ENCODE data around the gene ZBTB44.
"Not testable (repeated sequence)": the region's sequence is repeated elsewhere in the genome, so short reads cannot be mapped to it uniquely, and the experiment has no call there.

The ZBTB44 gene

GRCh38 chr11:130201026-130201425 is 113.7 kb downstream of the ZBTB44 start:
- DNase-seq (ENCODE audit: low read depth in 3 of 3, low spot score in 1 of 3): no peak

DNA sequence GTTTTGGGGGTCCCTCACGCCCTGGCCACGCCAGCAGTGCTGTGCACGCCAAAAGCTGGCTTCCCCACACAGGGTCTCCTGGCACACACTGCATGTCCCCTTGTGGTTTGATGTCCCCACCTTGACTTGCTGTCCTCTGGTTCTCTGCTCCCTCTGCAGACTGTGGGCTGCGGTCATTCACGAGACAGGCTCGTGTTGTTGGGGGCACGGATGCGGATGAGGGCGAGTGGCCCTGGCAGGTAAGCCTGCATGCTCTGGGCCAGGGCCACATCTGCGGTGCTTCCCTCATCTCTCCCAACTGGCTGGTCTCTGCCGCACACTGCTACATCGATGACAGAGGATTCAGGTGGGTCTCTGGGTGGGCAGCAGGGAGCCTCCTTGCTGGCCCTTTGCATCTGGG is 114.9 kb downstream of the ZBTB44 start:
- no peak for DNase-seq (ENCODE audit: low read depth in 3 of 3, low spot score in 1 of 3)

GRCh38 chr11:130198964-130199363 is 115.8 kb downstream of the ZBTB44 start:
- DNase-seq (ENCODE audit: low read depth in 3 of 3, low spot score in 1 of 3): no peak

DNA sequence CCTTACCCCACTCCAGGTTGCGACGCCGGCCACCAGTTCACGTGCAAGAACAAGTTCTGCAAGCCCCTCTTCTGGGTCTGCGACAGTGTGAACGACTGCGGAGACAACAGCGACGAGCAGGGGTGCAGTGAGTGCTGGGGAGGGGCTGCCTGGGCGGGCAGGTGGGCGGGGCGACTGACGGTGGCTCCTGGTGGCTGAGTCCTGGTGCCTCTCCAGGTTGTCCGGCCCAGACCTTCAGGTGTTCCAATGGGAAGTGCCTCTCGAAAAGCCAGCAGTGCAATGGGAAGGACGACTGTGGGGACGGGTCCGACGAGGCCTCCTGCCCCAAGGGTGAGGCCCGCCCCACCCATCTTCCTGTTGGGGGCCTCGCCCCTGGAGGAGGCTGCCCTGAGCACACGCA is 116.4 kb downstream of the ZBTB44 start:
- no peak for DNase-seq (ENCODE audit: low read depth in 3 of 3, low spot score in 1 of 3)

DNA sequence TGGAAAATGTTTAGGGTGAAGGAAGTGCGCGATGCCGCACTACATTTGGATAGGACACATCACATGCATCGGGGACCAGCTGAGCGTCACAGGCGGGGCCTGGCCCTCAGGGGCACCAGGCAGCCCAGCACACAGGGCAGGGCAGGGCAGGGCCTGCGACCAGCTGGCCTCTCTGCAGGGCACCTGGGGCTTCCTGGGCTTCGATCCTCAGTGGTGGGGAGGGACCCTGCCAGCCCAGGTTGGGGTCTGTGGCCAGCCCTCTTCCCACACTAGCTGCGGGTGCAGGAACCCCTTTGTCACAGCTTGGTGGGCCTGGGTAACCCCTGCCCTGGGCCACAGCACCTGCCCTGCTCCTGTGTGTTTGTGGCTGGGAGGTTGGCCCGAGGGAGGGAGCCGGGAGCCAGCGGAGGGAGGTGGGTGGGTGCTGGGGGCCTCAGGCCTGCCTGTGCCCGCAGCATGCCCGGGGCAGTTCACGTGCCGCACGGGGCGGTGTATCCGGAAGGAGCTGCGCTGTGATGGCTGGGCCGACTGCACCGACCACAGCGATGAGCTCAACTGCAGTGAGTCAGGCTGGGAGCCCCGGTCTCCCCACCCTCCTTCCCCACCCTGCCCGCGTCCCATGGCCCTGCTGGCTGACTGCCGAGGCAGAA is 117.2 kb downstream of the ZBTB44 start:
- no peak for DNase-seq (ENCODE audit: low read depth in 3 of 3, low spot score in 1 of 3)

DNA sequence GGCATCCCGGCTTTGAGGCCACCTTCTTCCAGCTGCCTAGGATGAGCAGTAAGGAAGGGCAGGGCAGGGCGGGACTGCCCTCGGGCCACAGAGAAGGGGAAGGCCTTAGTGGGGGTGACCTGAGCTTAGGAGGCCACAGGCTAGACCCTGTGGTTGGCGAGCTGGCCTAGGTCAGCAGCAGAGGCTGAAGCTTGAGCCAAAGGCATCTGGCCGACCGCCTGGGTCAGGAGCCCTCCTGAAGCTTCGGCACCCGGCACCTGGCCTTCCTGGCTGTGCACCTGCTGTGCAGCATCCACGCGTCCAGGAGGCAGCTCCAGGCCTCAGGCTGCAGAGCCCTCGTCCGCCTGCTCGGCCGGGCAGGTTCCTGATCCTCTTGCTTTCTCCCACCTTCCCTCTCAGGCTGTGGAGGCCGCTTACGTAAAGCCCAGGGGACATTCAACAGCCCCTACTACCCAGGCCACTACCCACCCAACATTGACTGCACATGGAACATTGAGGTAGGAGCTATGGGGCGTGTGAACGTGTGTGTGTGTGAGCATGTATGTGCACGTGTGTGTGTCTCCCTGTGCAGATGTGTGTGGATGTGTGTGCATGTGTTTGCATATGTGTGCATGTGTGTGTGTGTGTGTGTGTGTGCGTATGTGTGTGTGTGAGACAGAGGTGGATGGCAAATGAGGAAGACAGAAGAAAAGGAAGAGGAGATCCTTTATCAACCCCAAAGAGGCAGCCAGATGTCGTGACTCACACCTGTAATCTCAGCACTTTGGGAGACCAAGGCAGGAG is 120.3 kb downstream of the ZBTB44 start:
- DNase-seq (ENCODE audit: low read depth in 3 of 3, low spot score in 1 of 3): no peak

DNA sequence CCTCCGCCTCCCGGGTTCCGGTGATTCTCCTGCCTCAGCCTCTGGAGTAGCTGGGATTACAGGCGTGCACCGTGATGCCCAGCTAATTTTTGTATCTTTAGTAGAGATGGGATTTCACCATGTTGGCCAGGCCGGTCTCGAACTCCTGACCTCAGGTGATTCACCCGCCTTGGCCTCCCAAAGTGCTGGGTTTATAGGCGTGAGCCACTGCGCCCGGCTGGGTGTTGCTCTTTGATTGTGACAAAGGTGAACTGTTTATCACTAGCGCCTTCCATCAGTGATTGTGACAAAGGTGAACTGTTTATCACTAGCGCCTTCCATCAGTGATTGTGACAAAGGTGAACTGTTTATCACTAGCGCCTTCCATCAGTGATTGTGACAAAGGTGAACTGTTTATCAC is 121.2 kb downstream of the ZBTB44 start:
- DNase-seq (ENCODE audit: low read depth in 3 of 3, low spot score in 1 of 3): not testable (repeated sequence)

DNA sequence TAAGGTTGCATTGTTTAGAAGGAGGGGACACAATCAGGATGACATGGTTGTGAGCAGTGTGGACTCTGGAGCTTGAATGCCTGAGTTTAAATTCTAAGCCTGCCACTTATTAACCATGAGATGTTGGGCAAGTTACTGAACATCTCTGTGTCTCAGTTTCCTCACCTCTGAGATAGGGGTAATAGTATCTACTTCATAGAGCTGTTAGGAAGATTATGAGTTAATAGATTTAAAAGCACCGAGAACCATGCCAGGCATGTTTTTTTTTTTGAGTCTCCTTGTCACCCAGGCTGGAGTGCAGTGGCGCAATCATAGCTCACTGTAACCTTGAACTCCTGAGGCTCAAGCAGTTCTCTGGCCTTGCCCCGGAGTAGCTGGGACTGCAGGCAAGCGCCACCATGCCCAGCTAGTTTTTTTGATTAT is 121.9 kb downstream of the ZBTB44 start:
- DNase-seq (ENCODE audit: low read depth in 3 of 3, low spot score in 1 of 3): no peak

DNA sequence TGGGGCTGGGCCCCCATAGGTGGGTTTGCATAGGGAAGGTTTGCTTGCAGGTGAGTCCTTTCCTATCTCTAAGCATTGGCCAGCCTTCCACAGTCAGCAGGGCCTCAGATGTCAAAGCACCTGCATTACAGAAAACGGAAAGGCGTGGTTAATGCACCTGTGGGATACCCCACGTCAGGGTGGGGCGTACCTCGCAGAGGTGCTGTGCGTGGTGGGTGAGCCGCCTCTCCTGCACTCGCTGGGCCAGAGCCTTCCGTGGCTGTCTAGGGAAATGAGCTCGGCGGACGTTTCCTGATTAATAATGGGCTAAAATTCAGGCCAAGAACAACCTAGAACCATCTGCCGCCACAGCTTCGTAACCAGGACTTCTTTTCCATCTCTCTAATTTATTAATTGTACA is 122.8 kb downstream of the ZBTB44 start:
- no peak for DNase-seq (ENCODE audit: low read depth in 3 of 3, low spot score in 1 of 3)

DNA sequence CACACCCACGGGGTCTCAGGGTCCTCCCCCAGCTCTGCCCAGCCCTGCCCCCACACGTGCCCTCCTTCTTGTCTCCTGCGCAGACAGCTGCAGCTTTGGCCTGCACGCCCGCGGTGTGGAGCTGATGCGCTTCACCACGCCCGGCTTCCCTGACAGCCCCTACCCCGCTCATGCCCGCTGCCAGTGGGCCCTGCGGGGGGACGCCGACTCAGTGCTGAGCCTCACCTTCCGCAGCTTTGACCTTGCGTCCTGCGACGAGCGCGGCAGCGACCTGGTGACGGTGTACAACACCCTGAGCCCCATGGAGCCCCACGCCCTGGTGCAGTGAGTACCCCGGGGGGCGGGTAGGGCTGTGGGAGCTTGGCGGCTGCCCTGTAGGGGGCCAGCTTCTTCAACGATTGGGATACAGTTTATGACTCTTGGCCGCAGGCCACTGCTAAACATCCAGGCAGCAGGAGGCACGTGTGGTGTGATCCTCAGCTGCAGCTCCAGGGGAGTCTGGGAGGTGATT is 124.3 kb downstream of the ZBTB44 start:
- DNase-seq (ENCODE audit: low read depth in 3 of 3, low spot score in 1 of 3): no peak

DNA sequence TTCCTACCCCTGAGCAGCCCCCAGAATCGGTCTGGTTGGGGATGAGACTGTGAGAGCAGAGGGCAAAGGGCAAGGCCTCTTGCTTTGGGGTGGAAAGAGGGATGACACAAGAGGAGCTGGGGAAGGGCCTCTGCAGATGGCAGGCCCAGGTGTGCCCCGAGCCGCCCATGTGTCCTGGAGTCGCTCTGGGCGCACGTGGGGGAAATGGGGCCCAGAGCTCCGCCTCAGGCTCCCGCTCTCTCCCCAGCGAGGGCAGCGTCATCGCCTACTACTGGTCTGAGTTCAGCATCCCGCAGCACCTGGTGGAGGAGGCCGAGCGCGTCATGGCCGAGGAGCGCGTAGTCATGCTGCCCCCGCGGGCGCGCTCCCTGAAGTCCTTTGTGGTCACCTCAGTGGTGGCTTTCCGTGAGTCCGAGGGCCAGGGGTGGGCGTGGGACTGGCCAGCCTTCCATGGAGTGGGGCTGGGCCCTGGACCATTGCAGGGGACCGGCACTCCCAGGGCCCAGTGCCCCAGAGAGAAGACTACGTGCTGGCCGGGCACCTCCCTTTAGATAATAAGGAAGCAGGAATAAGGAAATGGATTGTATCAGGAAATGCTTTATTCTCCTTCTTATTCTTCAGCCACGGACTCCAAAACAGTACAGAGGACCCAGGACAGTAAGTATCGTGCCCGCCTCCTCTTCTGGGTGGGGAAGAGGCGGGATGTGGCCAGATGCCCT is 125.1 kb downstream of the ZBTB44 start:
- DNase-seq (ENCODE audit: low read depth in 3 of 3, low spot score in 1 of 3): no peak

- DNase-seq (ENCODE audit: low read depth in 3 of 3, low spot score in 1 of 3): no peak
Observed at GRCh38 chr11:130188585-130189347, 126.0 kb downstream of the ZBTB44 start.

- DNase-seq (ENCODE audit: low read depth in 3 of 3, low spot score in 1 of 3): no peak
Observed at GRCh38 chr11:130188047-130188446, 126.7 kb downstream of the ZBTB44 start.

DNA sequence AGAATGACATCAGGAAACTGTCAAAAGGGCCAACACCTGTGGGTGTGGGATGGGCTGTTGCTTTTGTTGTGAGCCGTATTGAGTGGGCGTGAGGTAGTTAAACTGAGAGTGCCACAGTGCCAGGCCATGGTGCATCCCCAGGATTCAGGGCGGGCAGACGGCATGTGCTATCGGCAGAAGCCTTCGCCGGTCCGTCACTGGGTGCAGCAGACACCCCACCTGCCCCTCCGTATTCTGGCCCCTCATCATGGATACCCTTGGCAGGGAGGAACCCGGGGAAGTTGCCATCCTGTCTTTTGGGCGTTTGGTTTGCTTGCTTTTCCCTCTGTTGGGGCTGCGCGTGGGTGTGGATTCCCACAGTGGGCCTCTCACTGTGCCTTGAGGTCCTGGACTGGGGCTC is 127.6 kb downstream of the ZBTB44 start:
- no peak for DNase-seq (ENCODE audit: low read depth in 3 of 3, low spot score in 1 of 3)

GRCh38 chr11:130183878-130184610 is 130.7 kb downstream of the ZBTB44 start:
- no peak for DNase-seq (ENCODE audit: low read depth in 3 of 3, low spot score in 1 of 3)

DNA sequence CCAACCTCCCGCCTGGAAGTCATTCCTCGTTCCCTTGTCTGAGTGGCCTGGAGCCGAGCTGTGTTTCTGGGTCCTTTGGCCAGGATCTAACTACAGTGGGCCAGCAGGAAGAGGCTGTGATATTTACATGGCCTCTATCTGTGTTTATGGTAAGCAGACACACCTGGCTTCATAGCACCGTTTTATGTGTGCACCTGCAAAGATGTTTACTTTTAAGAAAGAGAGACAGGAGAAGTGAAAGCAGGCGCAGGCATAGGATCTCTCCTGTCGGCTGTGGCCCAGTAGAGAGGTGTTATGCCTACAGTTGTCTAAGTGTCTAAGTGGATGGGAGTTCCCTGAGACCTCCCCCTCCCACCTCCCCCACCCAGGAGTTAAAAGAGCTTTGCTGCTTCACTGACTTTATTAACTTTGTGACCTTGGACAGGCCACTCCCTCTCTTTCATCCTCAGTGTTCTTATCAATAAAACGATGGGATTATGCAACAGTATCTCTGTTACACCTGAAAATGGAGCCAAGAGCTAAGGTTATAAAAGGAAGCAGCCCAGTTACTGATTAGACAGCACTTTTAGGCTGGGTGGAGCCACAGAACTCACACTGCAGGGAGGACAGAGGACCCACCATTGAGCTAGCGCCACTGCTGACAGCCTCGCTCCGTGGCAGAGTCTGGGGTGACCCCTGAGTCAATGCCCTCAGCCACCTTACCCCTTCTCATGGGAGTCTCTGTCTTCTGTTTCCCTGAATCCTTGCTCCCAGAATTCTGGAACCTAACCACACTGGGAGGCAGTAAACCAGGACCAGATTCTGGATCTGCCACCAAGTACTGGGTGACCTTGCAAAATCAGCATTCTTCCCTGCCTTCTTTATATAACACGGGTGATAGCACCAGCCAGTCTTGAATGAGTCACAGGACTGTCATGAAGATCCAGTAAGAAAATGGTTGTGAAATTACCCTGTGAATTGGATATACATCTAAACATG is 133.1 kb downstream of the ZBTB44 start:
- DNase-seq (ENCODE audit: low read depth in 3 of 3, low spot score in 1 of 3): no peak

- no peak for DNase-seq (ENCODE audit: low read depth in 3 of 3, low spot score in 1 of 3)
Observed at GRCh38 chr11:130180896-130181294, 133.8 kb downstream of the ZBTB44 start.

- no peak for DNase-seq (ENCODE audit: low read depth in 3 of 3, low spot score in 1 of 3)
Observed at GRCh38 chr11:130180491-130180890, 134.2 kb downstream of the ZBTB44 start.
